D721Med (cell line): ENCODE measurements around the gene PEX7.
"Not testable (repeated sequence)": the region's sequence is repeated elsewhere in the genome, so short reads cannot be mapped to it uniquely, and the experiment has no call there.

Source experiments
- DNase-seq: peaks from one replicate; pipeline ENCODE4 v3.0.0; 2011; ENCODE audit warnings: low spot score; ENCODE audit not compliant: insufficient read length
- FAIRE-seq: peaks from 2 replicates; lab custom pipeline; 2011; peaks lifted over from hg19 to GRCh38; lab: Jason Lieb, UNC
- CTCF ChIP-seq: IDR thresholded peaks from 2 replicates; pipeline ENCODE4 v1.5.1; 2012; ENCODE audit warnings: mild to moderate bottlenecking, control low read depth; ENCODE audit not compliant: insufficient read depth; ENCODE audit errors: missing control alignments

PEX7 gene

GRCh38 chr6:136930528-136930927 lies 108.1 kb downstream of the PEX7 start:
- no peak for TF ChIP-seq CTCF
- no peak for FAIRE-seq
- DNase-seq = no peak

GRCh38 chr6:136932599-136932998 lies 110.2 kb downstream of the PEX7 start:
- no peak for TF ChIP-seq CTCF
- FAIRE-seq (no peak), DNase-seq (no peak)

GRCh38 chr6:136945072-136945471 lies 122.7 kb downstream of the PEX7 start:
- DNase-seq (no peak), FAIRE-seq (no peak)
- no peak for TF ChIP-seq CTCF

GRCh38 chr6:136945711-136946121 lies 123.3 kb downstream of the PEX7 start:
- no peak for TF ChIP-seq CTCF
- DNase-seq (no peak), FAIRE-seq (no peak)

- no peak for DNase-seq
- no peak for TF ChIP-seq CTCF
- FAIRE-seq = no peak
These were observed 124.6 kb downstream of the PEX7 start for GRCh38 chr6:136947037-136947436.

- not testable (repeated sequence) for FAIRE-seq
These were observed 127.6 kb downstream of the PEX7 start for GRCh38 chr6:136949957-136950356.

GRCh38 chr6:136950436-136951126 lies 128.2 kb downstream of the PEX7 start:
- DNase-seq (no peak), FAIRE-seq (no peak)
- no peak for TF ChIP-seq CTCF

More at GRCh38 chr6:136949957-136950356, 127.6 kb downstream of the PEX7 start:
- DNase-seq = not testable (repeated sequence)
